ENCODE data around the gene ADAM12. TPM values are rescaled to one million over a fixed set of nuclear protein-coding genes. Genes with fewer than 3 reads are reported as not detected.

The ADAM12 gene
- total and polyA plus RNA-seq, 10 of the 15 experiments (the other 5 are each of a cell fraction or from before 2014, with no cell fraction given) = under 0.01 to 0.62 (median 0.04) TPM; not detected in 5

- no peak overlapping the region for H3K4me3 ChIP-seq
- H3K9me3 ChIP-seq (replicated peaks; ENCODE audit: control insufficient read depth, insufficient read depth, low read length) = no peaks in the 10 kb centered on the region
- no peaks in the 10 kb centered on the region for H3K27me3 ChIP-seq (replicated peaks in 1 of 2; ENCODE audit: control insufficient read depth in 2 of 2, insufficient read depth in 2 of 2, low read length in 1 of 2)
- TF ChIP-seq NKRF (conservative IDR thresholded peaks at IDR 0.05) (no peak), CEBPZ (IDR thresholded peaks at IDR 0.05; ENCODE audit: low read depth, low read length) (no peak), POU2F2 (IDR thresholded peaks at IDR 0.05; ENCODE audit: borderline replicate concordance, low read depth, low read length) (no peak), TCF12 (IDR thresholded peaks at IDR 0.05; ENCODE audit: low read depth, low read length) (no peak), NR2C2 (IDR thresholded peaks at IDR 0.05; ENCODE audit: borderline replicate concordance, control insufficient read depth, insufficient read length, low read depth) (no peak), EP300 (IDR thresholded peaks at IDR 0.05; ENCODE audit: borderline replicate concordance in 1 of 2, control insufficient read depth in 1 of 2, low read depth in 2 of 2, low read length in 2 of 2) (no peak), RUNX3 (IDR thresholded peaks at IDR 0.05; ENCODE audit: low read length) (no peak), SIX5 (IDR thresholded peaks at IDR 0.05; ENCODE audit: low read depth, low read length, severe bottlenecking) (no peak), NFIC (IDR thresholded peaks at IDR 0.05; ENCODE audit: low read depth, low read length) (no peak), SREBF1 (IDR thresholded peaks at IDR 0.05; ENCODE audit: low read length) (no peak), MTA2 (IDR thresholded peaks at IDR 0.05; ENCODE audit: low read depth) (no peak), TARDBP (IDR thresholded peaks at IDR 0.05; ENCODE audit: borderline replicate concordance) (no peak), SPI1 (IDR thresholded peaks at IDR 0.05; ENCODE audit: borderline replicate concordance, insufficient read depth, low read depth, low read length) (no peak), POLR2A (IDR thresholded peaks at IDR 0.05; ENCODE audit: low read depth, low read length) (no peak), JUNB (IDR thresholded peaks at IDR 0.05) (no peak)
- intact Hi-C loops (cut with micrococcal nuclease; ENCODE audit: unreplicated experiment) (no loop called here), in situ Hi-C loops (cut with MboI) (no loop called here)
- no peaks in the 10 kb centered on the region; the same call in 1 of the 2 replicates for H3K4me1 ChIP-seq (ENCODE audit: control insufficient read depth, insufficient read depth, low read length)
- H3K9ac ChIP-seq (ENCODE audit: control insufficient read depth, insufficient read depth, low read length) = no peak overlapping the region
- BruUV-seq (replicated peaks) = no TSS peak
- no peaks in the 10 kb centered on the region for H3K36me3 ChIP-seq (ENCODE audit: control insufficient read depth in 2 of 2, insufficient read depth in 2 of 2, low read length in 1 of 2)
- RAD21 ChIA-PET (ENCODE audit: unreplicated experiment) = no interaction called here
- no peaks in the 10 kb centered on the region for H3K79me2 ChIP-seq (ENCODE audit: control insufficient read depth, insufficient read depth, low read length)
- H4K20me1 ChIP-seq (ENCODE audit: control insufficient read depth, insufficient read depth) = no peaks in the 10 kb centered on the region
- FAIRE-seq (no peak), ATAC-seq (no peak), DNase-seq (ENCODE audit: low read depth, low spot score) (no peak)
- CTCF ChIA-PET = no interaction called here
- H3K27ac ChIP-seq (ENCODE audit: control insufficient read depth, insufficient read depth) = no peak overlapping the region
- POLR2A ChIA-PET = no interaction called here
- SMC1A ChIA-PET (ENCODE audit: uncharacterized antibody, unreplicated experiment) = no interaction called here
- H3K4me2 ChIP-seq (ENCODE audit: control insufficient read depth, insufficient read depth) = no peak overlapping the region
- H2AFZ ChIP-seq (ENCODE audit: control insufficient read depth, low read depth, low read length) = no peak overlapping the region
- WGBS (ENCODE audit: insufficient coverage, insufficient replicate concordance, low lambda C conversion rate, missing lambda C conversion rate) = 40% methylated on average over 7 of the region's 7 CpGs
Measured at GRCh38 chr10:126009650-126010049, 378.6 kb downstream of the ADAM12 start.

Measured in GM12878 (cell line).